Right lobe of liver (tissue), 4 donors: ENCODE data around the gene SCUBE2.
"Not testable (repeated sequence)": the region's sequence is repeated elsewhere in the genome, so short reads cannot be mapped to it uniquely, and the experiment has no call there.

Source experiments
- CTCF ChIP-seq, 4 donors: fragments of 200-600 bp in 3 of 4; fragments of 450-650 bp in 1 of 4; IDR thresholded peaks; one replicate each; pipeline versions ENCODE4 v1.5.1 to v1.8.0; 2016 to 2022; ENCODE audit warnings: antibody characterized with exemption in 4 of 4, mild to moderate bottlenecking in 2 of 4
- POLR2A ChIP-seq: fragments of 450-650 bp; IDR thresholded peaks from one replicate; pipeline ENCODE4 v1.6.1; 2017; ENCODE audit warnings: antibody characterized with exemption, mild to moderate bottlenecking
- donor health status: DM: no; HTN: no; CAD: no.
- donor health status: DM: no; HTN: no; CAD: no.
- donor health status: DM: no; HTN: yes; CAD: no.

DNA sequence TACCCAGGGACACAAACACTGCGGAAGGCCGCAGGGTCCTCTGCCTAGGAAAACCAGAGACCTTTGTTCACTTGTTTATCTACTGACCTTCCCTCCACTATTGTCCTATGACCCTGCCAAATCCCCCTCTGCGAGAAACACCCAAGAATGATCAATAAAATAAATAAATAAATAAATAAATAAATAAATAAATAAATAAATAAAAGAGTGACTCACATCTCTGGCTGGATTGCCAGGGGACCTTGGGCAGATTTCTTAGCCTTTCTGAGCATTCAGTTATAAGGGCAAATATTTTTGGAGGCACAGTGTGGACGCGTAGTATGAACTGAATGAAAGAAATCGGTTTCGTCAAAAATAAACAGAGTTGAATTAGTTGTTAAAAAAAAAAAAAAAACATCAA, 112.0 kb downstream of the SCUBE2 start:
- TF ChIP-seq CTCF (IDR thresholded peaks at IDR 0.05); POLR2A: not testable (repeated sequence)
